22Rv1 (cell line): ENCODE results near the gene FGR.

Experiments used
- CTCF ChIP-seq: fragments of 450-650 bp; IDR thresholded peaks from 2 replicates; pipeline ENCODE4 v1.5.1; 2017; ENCODE audit warnings: mild to moderate bottlenecking
- ZFX ChIP-seq: fragments of 450-650 bp; IDR thresholded peaks from 2 replicates; pipeline ENCODE4 v1.6.1; 2017; ENCODE audit warnings: antibody characterized with exemption, borderline replicate concordance

- TF ChIP-seq CTCF: no peak
- no peak for TF ChIP-seq ZFX
Measured at GRCh38 chr1:27656157-27656893, 21.3 kb upstream of the FGR start.
